HFFc6 (cell line): ENCODE measurements around the gene AIPL1. TPM values are rescaled to one million over a fixed set of nuclear protein-coding genes. Genes with fewer than 3 reads are reported as not detected.

Source experiments
- DNase-seq: peaks from one replicate; pipeline ENCODE4 v3.0.0-alpha.2; 2018
- H3K27ac Mint-ChIP-seq: 2 replicates; pipeline ENCODE4 v1.8.0; 2020; ENCODE audit warnings: mild to moderate bottlenecking, mixed read lengths
- H3K27me3 Mint-ChIP-seq: 2 replicates; pipeline ENCODE4 v1.8.0; 2021; ENCODE audit warnings: mild to moderate bottlenecking, moderate library complexity, mixed read lengths; ENCODE audit not compliant: insufficient read depth
- H3K36me3 Mint-ChIP-seq: 2 replicates; pipeline ENCODE4 v1.8.0; 2021; ENCODE audit warnings: low read depth, mixed read lengths
- H3K4me1 Mint-ChIP-seq: 2 replicates; pipeline ENCODE4 v1.8.0; 2020; ENCODE audit warnings: low read depth, mixed read lengths
- H3K4me3 Mint-ChIP-seq: 2 replicates; pipeline ENCODE4 v1.8.0; 2020; ENCODE audit warnings: mild to moderate bottlenecking, moderate library complexity, mixed read lengths
- H3K9me3 Mint-ChIP-seq: 2 replicates; pipeline ENCODE4 v1.8.0; 2020; ENCODE audit warnings: mild to moderate bottlenecking, mixed read lengths
- total RNA-seq, 6 experiments: library from RNA; stranded (reverse); fragmentation: NEBNext Ultra II Directional; extraction: Animal tissue kit (Norgen Biotek cat#: 25700); gene quantifications; 2 replicates in 1 of 6; 3 replicates in 5 of 6; pipeline ENCODE4 v1.2.3, GENCODE V29; 2021
- TF ChIP-seq, protein P1 (sequence below): fragments of 200-600 bp; sonication (generic); IDR thresholded peaks from 2 replicates; pipeline ENCODE4 v1.5.0; 2021; ENCODE audit warnings: antibody characterized with exemption, mild to moderate bottlenecking

The AIPL1 gene
- total RNA-seq, 6 experiments from 2014 or later: not detected

DNA sequence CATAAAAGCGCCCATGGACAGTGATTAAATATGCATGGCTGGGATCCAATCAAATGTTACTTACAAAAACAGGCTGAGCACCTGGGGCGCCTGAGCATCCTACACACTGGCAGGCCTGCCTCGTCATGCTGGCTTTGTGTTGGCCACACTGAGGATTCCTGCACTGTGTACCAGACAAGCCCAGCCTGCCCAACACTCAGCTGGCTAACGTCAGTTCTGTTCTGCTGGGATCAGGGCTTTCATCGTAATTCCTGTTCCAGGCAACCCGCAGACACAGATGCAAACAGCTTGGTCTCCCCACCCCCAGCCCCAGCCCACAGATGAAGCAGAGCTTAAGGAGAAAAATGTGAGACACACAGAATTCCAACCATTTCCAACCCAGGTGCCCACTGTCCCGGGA lies 40.0 kb upstream of the AIPL1 start:
- H3K27me3 Mint-ChIP-seq: peaks cover 12% of the 10 kb centered on the region
- DNase-seq: no peak
- no peak overlapping the region for H3K4me3 Mint-ChIP-seq
- TF ChIP-seq, protein P1, sequence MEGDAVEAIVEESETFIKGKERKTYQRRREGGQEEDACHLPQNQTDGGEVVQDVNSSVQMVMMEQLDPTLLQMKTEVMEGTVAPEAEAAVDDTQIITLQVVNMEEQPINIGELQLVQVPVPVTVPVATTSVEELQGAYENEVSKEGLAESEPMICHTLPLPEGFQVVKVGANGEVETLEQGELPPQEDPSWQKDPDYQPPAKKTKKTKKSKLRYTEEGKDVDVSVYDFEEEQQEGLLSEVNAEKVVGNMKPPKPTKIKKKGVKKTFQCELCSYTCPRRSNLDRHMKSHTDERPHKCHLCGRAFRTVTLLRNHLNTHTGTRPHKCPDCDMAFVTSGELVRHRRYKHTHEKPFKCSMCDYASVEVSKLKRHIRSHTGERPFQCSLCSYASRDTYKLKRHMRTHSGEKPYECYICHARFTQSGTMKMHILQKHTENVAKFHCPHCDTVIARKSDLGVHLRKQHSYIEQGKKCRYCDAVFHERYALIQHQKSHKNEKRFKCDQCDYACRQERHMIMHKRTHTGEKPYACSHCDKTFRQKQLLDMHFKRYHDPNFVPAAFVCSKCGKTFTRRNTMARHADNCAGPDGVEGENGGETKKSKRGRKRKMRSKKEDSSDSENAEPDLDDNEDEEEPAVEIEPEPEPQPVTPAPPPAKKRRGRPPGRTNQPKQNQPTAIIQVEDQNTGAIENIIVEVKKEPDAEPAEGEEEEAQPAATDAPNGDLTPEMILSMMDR: no peak
- H3K9me3 Mint-ChIP-seq: no peaks in the 10 kb centered on the region
- H3K4me1 Mint-ChIP-seq: peaks cover 36% of the 10 kb centered on the region
- no peak overlapping the region for H3K27ac Mint-ChIP-seq
- H3K36me3 Mint-ChIP-seq: no peaks in the 10 kb centered on the region

DNA sequence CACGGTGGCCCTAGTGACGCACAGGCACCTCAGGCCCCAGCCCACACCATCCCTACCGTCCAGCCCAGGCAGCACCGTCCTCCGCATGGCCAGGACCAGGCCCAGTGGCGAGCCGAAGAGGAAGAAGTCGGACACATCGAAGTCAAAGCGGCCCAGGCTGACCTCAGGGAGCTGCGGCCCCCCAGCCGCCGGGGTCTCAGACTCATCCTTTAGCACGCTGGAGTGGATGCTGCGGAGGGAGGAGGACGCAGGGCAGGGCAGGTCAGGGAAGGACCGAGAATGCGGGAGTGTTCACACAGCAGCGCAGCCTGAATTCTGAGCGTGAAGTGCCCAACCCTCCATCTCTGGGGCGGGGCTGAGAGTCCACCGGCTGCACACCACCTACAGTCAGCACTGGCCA lies 39.5 kb upstream of the AIPL1 start:
- TF ChIP-seq, protein P1: no peak
- Mint-ChIP-seq H3K27ac (no peak overlapping the region), H3K9me3 (no peaks in the 10 kb centered on the region), H3K36me3 (no peaks in the 10 kb centered on the region), H3K4me3 (no peak overlapping the region), H3K4me1 (peaks cover 36% of the 10 kb centered on the region), H3K27me3 (peaks cover 9% of the 10 kb centered on the region)
- no peak for DNase-seq

DNA sequence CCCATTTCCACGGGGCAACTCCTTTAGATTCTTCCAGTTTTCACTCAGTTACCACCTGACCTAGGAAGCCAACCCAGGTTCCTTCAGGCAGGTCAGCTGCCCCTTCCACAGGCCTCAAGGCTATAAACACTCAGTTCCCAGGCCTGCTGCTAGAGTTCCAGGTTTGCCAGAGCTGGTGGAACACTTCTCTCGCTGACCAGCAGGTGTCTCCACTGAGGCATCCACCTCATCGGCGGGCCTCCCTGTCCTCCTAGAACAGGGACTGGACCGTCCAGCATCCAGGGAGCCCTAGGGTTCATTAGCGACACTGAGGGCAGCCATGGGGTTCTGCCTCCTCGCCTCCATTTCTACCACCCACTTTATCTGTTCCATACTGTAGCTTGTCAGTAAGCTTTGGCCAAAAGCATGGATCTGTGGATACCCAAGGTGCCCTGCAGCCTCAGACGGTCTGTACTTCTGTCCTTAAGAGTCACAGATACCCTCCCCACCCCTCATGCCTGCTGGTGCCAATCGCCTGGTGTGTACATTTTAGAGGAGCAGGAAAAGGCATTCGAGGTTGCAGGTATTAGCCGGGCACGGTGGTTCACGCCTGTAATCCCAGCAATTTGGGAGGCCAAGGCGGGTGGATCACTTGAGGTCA lies 38.3 kb upstream of the AIPL1 start:
- H3K9me3 Mint-ChIP-seq: no peaks in the 10 kb centered on the region

DNA sequence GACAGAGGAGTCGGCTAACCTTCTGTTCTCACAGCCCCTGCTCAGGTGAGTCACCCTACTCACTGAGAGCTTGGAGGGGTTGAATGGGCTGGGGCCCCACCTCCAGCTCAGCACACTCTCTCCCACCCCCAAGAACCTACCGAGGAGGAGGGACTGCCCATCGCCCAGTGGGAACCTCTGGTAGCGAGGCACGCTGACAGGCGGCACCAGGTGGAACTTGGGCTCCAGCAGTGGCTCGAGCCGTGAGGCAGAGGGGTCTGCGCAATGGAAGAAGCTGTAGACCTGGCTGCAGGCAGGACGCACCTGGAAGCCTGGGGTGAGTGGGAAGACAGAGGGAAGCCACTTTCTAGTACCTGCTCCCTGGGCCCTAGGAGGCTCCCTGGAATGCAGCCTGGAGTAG lies 37.6 kb upstream of the AIPL1 start:
- DNase-seq: no peak
- peaks cover 13% of the 10 kb centered on the region for H3K27me3 Mint-ChIP-seq
- H3K4me1 Mint-ChIP-seq: peaks cover 36% of the 10 kb centered on the region
- TF ChIP-seq, protein P1: no peak
- no peaks in the 10 kb centered on the region for H3K36me3 Mint-ChIP-seq
- H3K9me3 Mint-ChIP-seq: no peaks in the 10 kb centered on the region
- H3K4me3 Mint-ChIP-seq: no peak overlapping the region
- no peak overlapping the region for H3K27ac Mint-ChIP-seq

More for the DNA sequence above, 38.3 kb upstream of the AIPL1 start:
- Mint-ChIP-seq H3K27ac (peak overlapping the region; percentile 32), H3K4me3 (no peak overlapping the region), H3K36me3 (no peaks in the 10 kb centered on the region), H3K27me3 (peaks cover 13% of the 10 kb centered on the region), H3K4me1 (peaks cover 36% of the 10 kb centered on the region)
- DNase-seq: peak; percentile 71
- TF ChIP-seq, protein P1: peak; percentile 98

DNA sequence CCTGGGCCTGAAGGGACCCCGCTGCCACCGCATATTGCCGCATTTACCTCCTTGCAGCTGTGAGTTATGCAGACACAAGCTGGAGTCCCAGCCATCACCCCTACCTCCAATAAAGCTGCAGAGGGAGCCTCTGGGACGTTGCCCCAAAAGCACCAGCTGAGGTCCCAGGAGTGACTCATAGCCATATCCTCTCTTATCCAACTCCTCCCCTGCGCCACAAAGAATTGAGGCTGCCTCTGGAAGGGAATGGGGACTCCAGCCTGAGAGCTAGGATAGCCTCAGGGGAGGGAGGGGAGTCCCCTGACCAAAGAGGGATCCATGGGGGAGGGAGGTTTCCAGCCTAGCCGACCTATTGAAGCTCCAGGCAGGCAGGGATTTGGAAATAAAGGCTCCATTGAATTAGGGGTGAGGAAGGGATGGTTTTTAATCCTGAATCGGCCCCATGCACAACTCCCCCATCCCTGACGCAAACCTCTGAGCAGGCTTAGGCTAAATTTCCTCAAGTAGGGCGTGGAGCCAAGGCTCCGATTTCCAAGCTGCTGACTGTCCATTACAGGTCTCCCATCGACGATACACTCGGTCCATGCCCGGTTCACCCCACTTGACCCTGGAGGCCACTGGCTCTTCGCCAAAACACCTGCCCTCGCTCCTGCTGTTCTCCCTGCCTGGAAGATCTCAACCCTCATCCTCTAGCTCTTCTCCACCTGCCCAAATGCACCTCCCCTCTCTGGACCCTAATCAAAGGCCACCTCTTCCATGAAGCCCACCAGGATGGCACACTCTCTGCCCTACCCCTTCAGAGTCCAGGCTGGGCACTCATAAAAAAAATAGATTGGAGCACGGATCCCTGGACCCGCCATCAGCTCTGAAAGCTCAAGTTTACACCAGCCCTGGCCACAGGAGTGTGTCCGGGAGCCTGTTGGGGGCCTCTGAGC lies 36.9 kb upstream of the AIPL1 start:
- H3K27ac Mint-ChIP-seq: 0 out of 2 replicates have a peak overlapping the region, but pooled peaks have one; percentile 5
- DNase-seq: peak; percentile 74

More for the DNA sequence above, 36.9 kb upstream of the AIPL1 start:
- H3K36me3 Mint-ChIP-seq: no peaks in the 10 kb centered on the region
- TF ChIP-seq, protein P1: peak; percentile 46
- H3K27me3 Mint-ChIP-seq: peaks cover 11% of the 10 kb centered on the region
- H3K4me3 Mint-ChIP-seq: no peak overlapping the region
- H3K4me1 Mint-ChIP-seq: peaks cover 36% of the 10 kb centered on the region
- no peaks in the 10 kb centered on the region for H3K9me3 Mint-ChIP-seq
